B cell (primary cell): Measurements from ENCODE around the gene AKR7A2. TPM values are rescaled to one million over a fixed set of nuclear protein-coding genes. Genes with fewer than 3 reads are reported as not detected.

Experiments used
- ATAC-seq: fragments of 200-7000 bp; cut with Tn5 transposase; one replicate; pipeline ENCODE4 v1.10.0; 2021; ENCODE audit warnings: low read depth, mild to moderate bottlenecking, moderate number of reproducible peaks, moderate library complexity
- CTCF ChIA-PET: fragments of 350-600 bp; sonication (Branson Sonifier 250); formaldehyde crosslinking; loops from one replicate; lab custom pipeline; 2021; ENCODE audit warnings: antibody characterized with exemption, inconsistent platforms; lab: Charles Lee
- POLR2A ChIA-PET: fragments of 350-600 bp; sonication (Branson Sonifier 250); formaldehyde crosslinking; loops from one replicate; lab custom pipeline; 2021; ENCODE audit warnings: antibody characterized with exemption; lab: Charles Lee
- DNase-seq: peaks from one replicate; pipeline ENCODE4 v3.0.0; 2013
- H2AFZ ChIP-seq: 2 replicates; pipeline ENCODE4 v1.6.1; 2012; ENCODE audit warnings: mild to moderate bottlenecking, low read depth, low read length; ENCODE audit not compliant: insufficient read depth, poor library complexity, severe bottlenecking
- H3K27ac ChIP-seq, 2 donors: 1 replicate in 1 of 2; 2 replicates in 1 of 2; pipeline ENCODE4 v1.5.1; 2012 to 2013; ENCODE audit warnings: low read length in 2 of 2, mild to moderate bottlenecking in 2 of 2, moderate library complexity in 1 of 2
- H3K27me3 ChIP-seq, 4 experiments: fragments of 200-600 bp in 1 of 4; sonication (generic) in 1 of 4; replicated peaks in 1 of 4; 1 replicate in 2 of 4; 2 replicates in 2 of 4; pipeline versions ENCODE4 v1.6.1 to v1.7.0; 2013 to 2016; ENCODE audit warnings: low read length in 3 of 4, mild to moderate bottlenecking in 2 of 4, mixed read lengths in 1 of 4, moderate library complexity in 1 of 4; ENCODE audit not compliant: insufficient read depth in 4 of 4, control insufficient read depth in 3 of 4; ENCODE audit errors: control extremely low read depth in 1 of 4
- H3K36me3 ChIP-seq, 2 experiments: replicated peaks in 1 of 2; 1 replicate in 1 of 2; 2 replicates in 1 of 2; pipeline versions ENCODE4 v1.6.1 to v1.7.1; 2013; ENCODE audit warnings: low read length in 1 of 2; ENCODE audit not compliant: insufficient read depth in 2 of 2, control insufficient read depth in 1 of 2; ENCODE audit errors: control extremely low read depth in 1 of 2, extremely low read depth in 1 of 2
- H3K4me1 ChIP-seq, 2 donors: fragments of 200-600 bp in 1 of 2; sonication (generic) in 1 of 2; 1 replicate in 1 of 2; 2 replicates in 1 of 2; pipeline versions ENCODE4 v1.5.1 to v1.6.1; 2013 to 2017; ENCODE audit warnings: low read length in 2 of 2; ENCODE audit not compliant: control insufficient read depth in 2 of 2, insufficient read depth in 2 of 2
- H3K4me2 ChIP-seq: replicated peaks from 2 replicates; pipeline ENCODE3; 2012; ENCODE audit warnings: mild to moderate bottlenecking, low read depth, low read length; ENCODE audit not compliant: poor library complexity, severe bottlenecking
- H3K4me3 ChIP-seq, 5 experiments: fragments of 200-600 bp in 1 of 5; sonication (generic) in 1 of 5; 1 replicate in 3 of 5; 2 replicates in 2 of 5; pipeline versions ENCODE4 v1.5.1 to v1.7.0; 2011 to 2016; ENCODE audit warnings: low read length in 4 of 5, mild to moderate bottlenecking in 4 of 5, low read depth in 2 of 5, control low read depth in 1 of 5, moderate library complexity in 1 of 5; ENCODE audit not compliant: insufficient read depth in 1 of 5; ENCODE audit errors: control extremely low read depth in 1 of 5, extremely low read depth in 1 of 5
- H3K79me2 ChIP-seq: fragments of 200-600 bp; sonication (generic); one replicate; pipeline ENCODE4 v1.6.0; 2016; ENCODE audit warnings: low read length; ENCODE audit not compliant: control insufficient read depth, insufficient read depth
- H3K9ac ChIP-seq: fragments of 200-600 bp; sonication (generic); 2 replicates; pipeline ENCODE4 v1.6.1; 2017; ENCODE audit warnings: mild to moderate bottlenecking, low read length, moderate library complexity
- H3K9me3 ChIP-seq, 3 donors: one replicate each; pipeline versions ENCODE4 v1.6.1 to v1.7.1; 2013; ENCODE audit warnings: low read length in 2 of 3; ENCODE audit not compliant: control insufficient read depth in 2 of 3, insufficient read depth in 1 of 3; ENCODE audit errors: control extremely low read depth in 1 of 3
- H4K20me1 ChIP-seq: 2 replicates; pipeline ENCODE4 v1.6.0; 2012; ENCODE audit warnings: mild to moderate bottlenecking, low read length; ENCODE audit not compliant: insufficient read depth, control insufficient read depth, poor library complexity, severe bottlenecking
- H3K27ac Mint-ChIP-seq: one replicate; pipeline ENCODE4 v1.8.0; 2021; ENCODE audit warnings: mixed read lengths
- H3K27me3 Mint-ChIP-seq: one replicate; pipeline ENCODE4 v1.8.0; 2021; ENCODE audit warnings: mixed read lengths
- H3K4me1 Mint-ChIP-seq: one replicate; pipeline ENCODE4 v1.8.0; 2021; ENCODE audit warnings: mixed read lengths
- H3K4me3 Mint-ChIP-seq: one replicate; pipeline ENCODE4 v1.8.0; 2021; ENCODE audit warnings: mixed read lengths
- H3K9me3 Mint-ChIP-seq: one replicate; pipeline ENCODE4 v1.8.0; 2022; ENCODE audit warnings: mixed read lengths; ENCODE audit not compliant: insufficient read depth
- EZH2 ChIP-seq: IDR thresholded peaks from 2 replicates; pipeline ENCODE4 v1.6.1; 2012; ENCODE audit warnings: borderline replicate concordance, low read depth, mild to moderate bottlenecking, moderate library complexity, low read length; ENCODE audit not compliant: insufficient read depth, poor library complexity, severe bottlenecking
- WGBS: methylation state at CpG from one replicate; pipeline ENCODE4 v1.1.5; 2013; ENCODE audit warnings: missing lambda C conversion rate; ENCODE audit not compliant: insufficient coverage; 5-methylcytosine and 5-hydroxymethylcytosine counted together
- intact Hi-C: fragments of 100-400 bp; cut with micrococcal nuclease; formaldehyde crosslinking; loops from one replicate; pipeline ENCODE4 v1.10.0; 2022
- polyA plus RNA-seq: library from polyadenylated mRNA; depleted of rRNA; stranded (reverse); fragments of >200 nt; gene quantifications from 2 replicates; pipeline ENCODE4 v1.2.3, GENCODE V29; 2012
- total RNA-seq, 2 donors: library from RNA; stranded (reverse); fragments of 120-200 nt in 1 of 2; gene quantifications; 1 replicate in 1 of 2; 2 replicates in 1 of 2; pipeline versions ENCODE4 v1.2.3 to v1.2.4, GENCODE V29; 2013 to 2022
- TF ChIP-seq, protein P1 (sequence below): fragments of 200-600 bp; IDR thresholded peaks from one replicate; pipeline ENCODE4 v1.8.0; 2022; ENCODE audit warnings: antibody characterized with exemption, mild to moderate bottlenecking

Gene AKR7A2
- total and polyA plus RNA-seq, 2 donors (not counting 1 experiment from before 2014, with no cell fraction given): 23.7 to 32.1 TPM

GRCh38 chr1:19313961-19314882 is 2.3 kb upstream of the AKR7A2 start:
- Mint-ChIP-seq H3K9me3 (no peaks in the 10 kb centered on the region), H3K4me1 (peaks cover 68% of the 10 kb centered on the region), H3K4me3 (peak overlapping the region; percentile 76), H3K27ac (peak overlapping the region; percentile 73), H3K27me3 (no peaks in the 10 kb centered on the region)
- Histone ChIP-seq H3K36me3 (peaks cover 1 to 11% of the 10 kb centered on the region in 2 experiments), H3K9ac (no peak overlapping the region), H4K20me1 (peaks cover 19% of the 10 kb centered on the region), H3K4me3 (no peak overlapping the region), H3K27ac (peak overlapping the region; percentile 45 to 90), H2AFZ (no peak overlapping the region), H3K4me1 (peaks cover 62 to 65% of the 10 kb centered on the region in 2 donors), H3K27me3 (no peaks in the 10 kb centered on the region), H3K4me2 (peak overlapping the region; percentile 95), H3K9me3 (no peaks in the 10 kb centered on the region), H3K79me2 (peaks cover 24% of the 10 kb centered on the region)
- TF ChIP-seq, protein P1, sequence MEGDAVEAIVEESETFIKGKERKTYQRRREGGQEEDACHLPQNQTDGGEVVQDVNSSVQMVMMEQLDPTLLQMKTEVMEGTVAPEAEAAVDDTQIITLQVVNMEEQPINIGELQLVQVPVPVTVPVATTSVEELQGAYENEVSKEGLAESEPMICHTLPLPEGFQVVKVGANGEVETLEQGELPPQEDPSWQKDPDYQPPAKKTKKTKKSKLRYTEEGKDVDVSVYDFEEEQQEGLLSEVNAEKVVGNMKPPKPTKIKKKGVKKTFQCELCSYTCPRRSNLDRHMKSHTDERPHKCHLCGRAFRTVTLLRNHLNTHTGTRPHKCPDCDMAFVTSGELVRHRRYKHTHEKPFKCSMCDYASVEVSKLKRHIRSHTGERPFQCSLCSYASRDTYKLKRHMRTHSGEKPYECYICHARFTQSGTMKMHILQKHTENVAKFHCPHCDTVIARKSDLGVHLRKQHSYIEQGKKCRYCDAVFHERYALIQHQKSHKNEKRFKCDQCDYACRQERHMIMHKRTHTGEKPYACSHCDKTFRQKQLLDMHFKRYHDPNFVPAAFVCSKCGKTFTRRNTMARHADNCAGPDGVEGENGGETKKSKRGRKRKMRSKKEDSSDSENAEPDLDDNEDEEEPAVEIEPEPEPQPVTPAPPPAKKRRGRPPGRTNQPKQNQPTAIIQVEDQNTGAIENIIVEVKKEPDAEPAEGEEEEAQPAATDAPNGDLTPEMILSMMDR: no peak
- no peak for TF ChIP-seq EZH2
- WGBS: 65% methylated on average over 6 of the region's 10 CpGs
- no peak for ATAC-seq
- DNase-seq: peak; percentile 65
- CTCF ChIA-PET: no interaction called here
- POLR2A ChIA-PET: interaction anchor here (1.1 kb wide), 1 partner anchor 78 kb away, joined by 4 read pairs; no protein-coding TSS in a partner anchor
- intact Hi-C loops: loop anchor here (2.0 to 5.0 kb wide), 3 partner anchors 77 to 283 kb away; a partner anchor contains a TSS

DNA sequence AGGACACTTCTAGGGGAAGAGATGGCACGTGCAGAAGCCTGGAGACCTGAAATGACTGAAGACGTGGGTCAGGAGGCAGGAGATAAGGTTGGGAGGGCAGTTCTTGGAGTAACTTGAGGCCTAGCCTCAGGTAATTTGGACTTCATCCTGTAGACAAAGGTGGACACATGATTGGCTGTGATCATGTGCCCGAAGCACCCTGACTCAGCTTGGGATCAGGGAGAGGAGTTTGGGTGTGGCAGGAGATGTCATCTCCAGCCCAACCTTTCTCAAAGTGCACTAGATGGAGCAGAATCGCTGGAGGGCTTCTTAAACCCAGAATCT is 1.7 kb upstream of the AKR7A2 start:
- Histone ChIP-seq H3K4me2 (peak overlapping the region; percentile 95), H3K79me2 (peaks cover 21% of the 10 kb centered on the region), H4K20me1 (peaks cover 19% of the 10 kb centered on the region), H3K9ac (no peak overlapping the region), H3K27me3 (no peaks in the 10 kb centered on the region), H3K4me1 (peaks cover 62 to 65% of the 10 kb centered on the region in 2 donors), H3K36me3 (peaks cover 0 to 7% of the 10 kb centered on the region in 2 experiments), H2AFZ (no peak overlapping the region), H3K9me3 (no peaks in the 10 kb centered on the region), H3K4me3 (no peak overlapping the region), H3K27ac (peak overlapping the region; percentile 45 to 90)
- ATAC-seq (no peak), DNase-seq (peak; percentile 30)
- ChIA-PET POLR2A (interaction anchor here (1.1 kb wide), 1 partner anchor 79 kb away, joined by 4 read pairs; no protein-coding TSS in a partner anchor), CTCF (interaction anchor here (1.2 kb wide), 1 partner anchor 283 kb away, joined by 3 read pairs; a partner anchor contains a TSS)
- intact Hi-C loops: loop anchor here (2.0 to 5.0 kb wide), 3 partner anchors 77 to 283 kb away; a partner anchor contains a TSS
- Mint-ChIP-seq H3K9me3 (no peaks in the 10 kb centered on the region), H3K4me1 (peaks cover 66% of the 10 kb centered on the region), H3K27ac (peak overlapping the region; percentile 73), H3K27me3 (no peaks in the 10 kb centered on the region), H3K4me3 (peak overlapping the region; percentile 74)
- TF ChIP-seq, protein P1: no peak
- no peak for TF ChIP-seq EZH2
- WGBS: 89% methylated on average over 4 of the region's 4 CpGs
